HL-60 (cell line): ENCODE measurements around the gene PPP1R12B.

Experiments
- DNase-seq, 2 experiments: peaks; one replicate each; pipeline ENCODE4 v3.0.0-alpha.2; 2010 to 2020; ENCODE audit warnings: low read depth in 1 of 2, low spot score in 1 of 2
- H3K27ac ChIP-seq: fragments of 250-450 bp; sonication (Bioruptor Pico); replicated peaks from 2 replicates; pipeline ENCODE4 v1.5.1; 2020; ENCODE audit warnings: mild to moderate bottlenecking, moderate library complexity
- H3K27me3 ChIP-seq: fragments of 250-450 bp; sonication (Bioruptor Pico); 2 replicates; pipeline ENCODE4 v1.5.1; 2021; ENCODE audit warnings: mild to moderate bottlenecking, moderate library complexity; ENCODE audit not compliant: insufficient read depth, poor library complexity, severe bottlenecking
- H3K4me3 ChIP-seq: replicated peaks from 2 replicates; pipeline ENCODE4 v1.5.1; 2011; ENCODE audit warnings: mild to moderate bottlenecking, control low read depth, low read length; ENCODE audit not compliant: insufficient read depth
- CTCF ChIP-seq: IDR thresholded peaks from one replicate; pipeline ENCODE4 v1.5.1; 2011; ENCODE audit warnings: low read length, control low read depth, inconsistent platforms; ENCODE audit not compliant: insufficient read depth
- GABPA ChIP-seq: IDR thresholded peaks from 2 replicates; pipeline ENCODE4 v1.6.1; 2012; ENCODE audit warnings: low read depth
- POLR2AphosphoS5 ChIP-seq: IDR thresholded peaks from 2 replicates; pipeline ENCODE4 v1.6.1; 2012; ENCODE audit warnings: low read depth
- REST ChIP-seq: IDR thresholded peaks from 2 replicates; pipeline ENCODE4 v1.6.1; 2012; ENCODE audit warnings: low read depth; ENCODE audit not compliant: insufficient replicate concordance
- SPI1 ChIP-seq: IDR thresholded peaks from 2 replicates; pipeline ENCODE4 v1.6.1; 2012; ENCODE audit warnings: low read depth, mild to moderate bottlenecking, borderline replicate concordance

PPP1R12B gene

GRCh38 chr1:202596638-202597037 lies 248.1 kb downstream of the PPP1R12B start:
- Histone ChIP-seq H3K27ac (no peak overlapping the region), H3K4me3 (no peak overlapping the region), H3K27me3 (no peaks in the 10 kb centered on the region)
- DNase-seq, result no peak
- no peak for TF ChIP-seq POLR2AphosphoS5
- no peak for TF ChIP-seq REST
- TF ChIP-seq GABPA, result no peak
- TF ChIP-seq CTCF, result no peak
- TF ChIP-seq SPI1, result no peak

- TF ChIP-seq REST (no peak), GABPA (no peak), POLR2AphosphoS5 (no peak), CTCF (no peak), SPI1 (no peak)
- no peak for DNase-seq
- Histone ChIP-seq H3K4me3 (no peak overlapping the region), H3K27me3 (no peaks in the 10 kb centered on the region), H3K27ac (no peak overlapping the region)
Measured at GRCh38 chr1:202597090-202597761, 248.7 kb downstream of the PPP1R12B start.

GRCh38 chr1:202599669-202600431 lies 251.4 kb downstream of the PPP1R12B start:
- Histone ChIP-seq H3K27ac (no peak overlapping the region), H3K4me3 (no peak overlapping the region), H3K27me3 (no peaks in the 10 kb centered on the region)
- no peak for TF ChIP-seq GABPA
- no peak for TF ChIP-seq POLR2AphosphoS5
- TF ChIP-seq CTCF, result peak; percentile 76
- DNase-seq, result peak in 1 of 2 experiments; percentile 64
